ENCODE measurements around the gene DDX53.

Gene DDX53

GRCh38 chrX:22999696-23000223 is at the start of gene DDX53:
Gene DDX53 (plus strand): TSS chrX:22999960. CDS start chrX:23000058, 98 bp downstream.
- no peaks in the 10 kb centered on the region for H3K36me3 ChIP-seq (ENCODE audit: insufficient read depth, low read length)
- no peak within 1 kb of the TSS for H3K4me2 ChIP-seq (ENCODE audit: insufficient read depth, low read length)
- H3K4me1 ChIP-seq (ENCODE audit: insufficient read depth, low read length) = no peaks in the 10 kb centered on the region
- ATAC-seq (ENCODE audit: insufficient read depth, low read depth) = no peak
- no peak within 1 kb of the TSS for H3K27ac ChIP-seq (ENCODE audit: low read length)
- TF ChIP-seq EZH2 (IDR thresholded peaks at IDR 0.05; ENCODE audit: borderline replicate concordance, low read depth, low read length, severe bottlenecking) (no peak), CTCF (IDR thresholded peaks at IDR 0.05; ENCODE audit: borderline replicate concordance, extremely low read depth, low read length, poor library complexity, severe bottlenecking) (no peak)
- no peaks in the 10 kb centered on the region for H3K79me2 ChIP-seq (ENCODE audit: insufficient read depth, low read length)
- H3K9me3 ChIP-seq (ENCODE audit: insufficient read depth, low read length, severe bottlenecking) = no peaks in the 10 kb centered on the region
- no peak within 1 kb of the TSS for H2AFZ ChIP-seq (ENCODE audit: low read depth, low read length)
- H4K20me1 ChIP-seq (ENCODE audit: insufficient read depth, low read length) = no peaks in the 10 kb centered on the region
- H3K9ac ChIP-seq (ENCODE audit: low read depth, low read length) = no peak within 1 kb of the TSS
- DNase-seq = no peak
- H3K4me3 ChIP-seq (ENCODE audit: low read depth in 1 of 2, low read length in 2 of 2) = no peak within 1 kb of the TSS
- no peaks in the 10 kb centered on the region for H3K27me3 ChIP-seq (ENCODE audit: insufficient read depth, low read length, poor library complexity)

DNA sequence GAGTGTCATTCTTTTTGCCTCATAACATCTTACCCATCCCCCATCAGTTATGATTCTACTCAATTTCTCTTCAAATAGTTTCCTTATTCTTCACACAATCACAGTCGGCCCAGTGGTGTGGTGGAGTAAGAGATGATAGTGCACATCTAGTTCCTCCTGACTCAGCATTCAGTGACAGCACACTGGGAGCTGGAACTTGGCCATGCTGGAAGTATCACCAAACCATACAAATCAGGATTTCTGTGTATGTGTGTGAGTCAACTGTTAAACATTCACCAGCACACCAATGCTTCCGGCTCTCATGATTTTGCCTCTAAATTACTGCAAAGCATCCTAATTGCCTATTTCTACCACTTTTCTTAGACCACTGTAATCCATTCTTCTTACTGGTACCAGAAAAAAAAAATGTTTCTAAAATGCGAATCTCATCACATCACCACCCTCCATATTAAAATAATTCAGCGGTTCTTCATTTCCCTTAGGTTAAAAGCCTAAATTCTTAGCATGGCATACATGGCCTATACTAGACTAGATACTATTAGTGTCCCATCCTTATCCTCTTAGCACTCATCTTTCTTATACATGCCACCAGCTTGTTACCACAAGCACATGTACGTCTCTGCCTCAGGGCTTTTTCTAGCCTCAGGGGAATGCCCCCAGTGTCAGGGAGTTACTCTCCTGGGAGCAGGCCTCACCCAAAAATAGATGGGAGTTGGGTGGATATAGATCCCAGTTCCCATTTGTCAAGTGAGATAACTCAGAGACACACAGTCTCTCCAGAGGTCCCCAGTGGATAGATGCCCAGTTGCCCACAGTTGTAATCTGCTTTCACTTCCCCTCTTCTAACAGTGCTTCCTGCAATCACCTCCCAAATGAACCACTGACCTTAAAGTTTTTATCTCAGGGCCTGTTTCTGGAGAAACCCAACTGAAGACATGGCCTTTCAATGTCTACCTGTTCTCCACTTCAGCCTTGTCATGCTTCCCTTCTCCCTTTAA is 49.2 kb upstream of the DDX53 start:
- Histone ChIP-seq H3K4me2 (ENCODE audit: insufficient read depth, low read length) (no peak overlapping the region), H3K27me3 (ENCODE audit: insufficient read depth, low read length, poor library complexity) (no peaks in the 10 kb centered on the region), H3K27ac (ENCODE audit: low read length) (no peak overlapping the region), H3K36me3 (ENCODE audit: insufficient read depth, low read length) (no peaks in the 10 kb centered on the region), H3K9me3 (ENCODE audit: insufficient read depth, low read length, severe bottlenecking) (no peaks in the 10 kb centered on the region), H3K4me3 (ENCODE audit: low read depth in 1 of 2, low read length in 2 of 2) (no peak overlapping the region), H3K79me2 (ENCODE audit: insufficient read depth, low read length) (no peaks in the 10 kb centered on the region), H3K9ac (ENCODE audit: low read depth, low read length) (no peak overlapping the region), H2AFZ (ENCODE audit: low read depth, low read length) (no peak overlapping the region), H3K4me1 (ENCODE audit: insufficient read depth, low read length) (no peaks in the 10 kb centered on the region), H4K20me1 (ENCODE audit: insufficient read depth, low read length) (no peaks in the 10 kb centered on the region)
- no peak for TF ChIP-seq CTCF (IDR thresholded peaks at IDR 0.05; ENCODE audit: borderline replicate concordance, extremely low read depth, low read length, poor library complexity, severe bottlenecking)
- no peak for TF ChIP-seq EZH2 (IDR thresholded peaks at IDR 0.05; ENCODE audit: borderline replicate concordance, low read depth, low read length, severe bottlenecking)
- no peak for DNase-seq
- ATAC-seq (ENCODE audit: insufficient read depth, low read depth) = no peak

- H4K20me1 ChIP-seq (ENCODE audit: insufficient read depth, low read length) = no peaks in the 10 kb centered on the region
- no peak overlapping the region for H3K9ac ChIP-seq (ENCODE audit: low read depth, low read length)
- H3K79me2 ChIP-seq (ENCODE audit: insufficient read depth, low read length) = no peaks in the 10 kb centered on the region
- no peak overlapping the region for H3K4me3 ChIP-seq (ENCODE audit: low read depth in 1 of 2, low read length in 2 of 2)
- H3K27ac ChIP-seq (ENCODE audit: low read length) = no peak overlapping the region
- TF ChIP-seq CTCF (IDR thresholded peaks at IDR 0.05; ENCODE audit: borderline replicate concordance, extremely low read depth, low read length, poor library complexity, severe bottlenecking) (no peak), EZH2 (IDR thresholded peaks at IDR 0.05; ENCODE audit: borderline replicate concordance, low read depth, low read length, severe bottlenecking) (no peak)
- no peaks in the 10 kb centered on the region for H3K9me3 ChIP-seq (ENCODE audit: insufficient read depth, low read length, severe bottlenecking)
- no peaks in the 10 kb centered on the region for H3K36me3 ChIP-seq (ENCODE audit: insufficient read depth, low read length)
- H3K4me2 ChIP-seq (ENCODE audit: insufficient read depth, low read length) = no peak overlapping the region
- ATAC-seq (ENCODE audit: insufficient read depth, low read depth) = no peak
- no peak overlapping the region for H2AFZ ChIP-seq (ENCODE audit: low read depth, low read length)
- no peak for DNase-seq
- no peaks in the 10 kb centered on the region for H3K4me1 ChIP-seq (ENCODE audit: insufficient read depth, low read length)
- H3K27me3 ChIP-seq (ENCODE audit: insufficient read depth, low read length, poor library complexity) = no peaks in the 10 kb centered on the region
These were observed 47.8 kb upstream of the DDX53 start for GRCh38 chrX:22952010-22952409.
